HG03439 (cell line): Measurements from ENCODE around the gene CNTN1.
"Not testable (repeated sequence)": the region's sequence is repeated elsewhere in the genome, so short reads cannot be mapped to it uniquely, and the experiment has no call there.

Experiments used
- ATAC-seq: cut with Tn5 transposase; IDR thresholded peaks from one replicate; pipeline ENCODE4 v1.9.1; 2021; ENCODE audit warnings: mild to moderate bottlenecking, moderate library complexity; ENCODE audit not compliant: unreplicated experiment

The CNTN1 gene

GRCh38 chr12:41023836-41024235 is 331.6 kb downstream of the CNTN1 start:
- ATAC-seq: no peak

GRCh38 chr12:41026151-41026550 is 333.9 kb downstream of the CNTN1 start:
- ATAC-seq: no peak

GRCh38 chr12:41032386-41032785 is 340.1 kb downstream of the CNTN1 start:
- ATAC-seq: no peak

- ATAC-seq: no peak
Observed at GRCh38 chr12:41034686-41035085, 342.4 kb downstream of the CNTN1 start.

GRCh38 chr12:41039461-41039860 is 347.2 kb downstream of the CNTN1 start:
- no peak for ATAC-seq

- no peak for ATAC-seq
Observed at GRCh38 chr12:41045509-41045908, 353.3 kb downstream of the CNTN1 start.

- no peak for ATAC-seq
Observed at GRCh38 chr12:41049033-41049432, 356.8 kb downstream of the CNTN1 start.

GRCh38 chr12:41051954-41052353 is 359.7 kb downstream of the CNTN1 start:
- ATAC-seq: no peak

- no peak for ATAC-seq
Observed at GRCh38 chr12:41052441-41052840, 360.2 kb downstream of the CNTN1 start.

GRCh38 chr12:41053046-41053445 is 360.8 kb downstream of the CNTN1 start:
- no peak for ATAC-seq

GRCh38 chr12:41055875-41056577 is 363.8 kb downstream of the CNTN1 start:
- no peak for ATAC-seq

- no peak for ATAC-seq
Observed at GRCh38 chr12:41058266-41058665, 366.0 kb downstream of the CNTN1 start.

- ATAC-seq: no peak
Observed at GRCh38 chr12:41061192-41061591, 369.0 kb downstream of the CNTN1 start.

GRCh38 chr12:41064411-41064810 is 372.2 kb downstream of the CNTN1 start:
- ATAC-seq: no peak

GRCh38 chr12:41067941-41068645 is 375.9 kb downstream of the CNTN1 start:
- no peak for ATAC-seq

GRCh38 chr12:41073633-41074472 is 381.6 kb downstream of the CNTN1 start:
- no peak for ATAC-seq

GRCh38 chr12:41074473-41074769 is 382.2 kb downstream of the CNTN1 start:
- no peak for ATAC-seq

GRCh38 chr12:41076114-41076513 is 383.9 kb downstream of the CNTN1 start:
- ATAC-seq: no peak

GRCh38 chr12:41081241-41081640 is 389.0 kb downstream of the CNTN1 start:
- ATAC-seq: not testable (repeated sequence)

GRCh38 chr12:41089438-41089837 is 397.2 kb downstream of the CNTN1 start:
- no peak for ATAC-seq

GRCh38 chr12:41092115-41092514 is 399.9 kb downstream of the CNTN1 start:
- no peak for ATAC-seq

GRCh38 chr12:41096797-41097196 is 404.6 kb downstream of the CNTN1 start:
- ATAC-seq: no peak
